Loucy (cell line): ENCODE data around the gene ANO2.

Experiments used
- H2AFZ ChIP-seq: fragments of 200-600 bp; sonication (generic); 2 replicates; pipeline ENCODE4 v1.6.0; 2016; ENCODE audit warnings: antibody characterized with exemption, mild to moderate bottlenecking, low read length, moderate library complexity
- H3F3A ChIP-seq: fragments of 200-600 bp; 2 replicates; pipeline ENCODE4 v1.6.0; 2016; ENCODE audit warnings: antibody characterized with exemption, low read depth, mild to moderate bottlenecking
- H3K27me3 ChIP-seq: fragments of 200-600 bp; sonication (generic); 2 replicates; pipeline ENCODE4 v1.6.1; 2014; ENCODE audit warnings: low read length, mild to moderate bottlenecking; ENCODE audit not compliant: insufficient read depth, poor library complexity, severe bottlenecking
- H3K36me3 ChIP-seq: fragments of 200-600 bp; sonication (generic); 2 replicates; pipeline ENCODE4 v1.6.1; 2016; ENCODE audit warnings: low read length; ENCODE audit not compliant: insufficient read depth
- H3K4me1 ChIP-seq: fragments of 200-600 bp; sonication (generic); 2 replicates; pipeline ENCODE4 v1.5.1; 2014; ENCODE audit warnings: low read length, mild to moderate bottlenecking; ENCODE audit not compliant: insufficient read depth, poor library complexity, severe bottlenecking
- H3K4me2 ChIP-seq: fragments of 200-600 bp; sonication (generic); 2 replicates; pipeline ENCODE4 v1.6.0; 2014; ENCODE audit warnings: antibody characterized with exemption, low read length, low read depth, mild to moderate bottlenecking; ENCODE audit not compliant: poor library complexity, severe bottlenecking
- H3K4me3 ChIP-seq: fragments of 200-600 bp; sonication (generic); 2 replicates; pipeline ENCODE4 v1.5.1; 2014; ENCODE audit warnings: low read length, mild to moderate bottlenecking, mixed read lengths; ENCODE audit not compliant: poor library complexity, severe bottlenecking
- H3K79me2 ChIP-seq: fragments of 200-600 bp; sonication (generic); 2 replicates; pipeline ENCODE4 v1.6.1; 2014; ENCODE audit warnings: low read length; ENCODE audit not compliant: insufficient read depth
- H3K9ac ChIP-seq: fragments of 200-600 bp; sonication (generic); 2 replicates; pipeline ENCODE4 v1.6.0; 2014; ENCODE audit warnings: mild to moderate bottlenecking, low read depth, low read length, moderate library complexity; ENCODE audit not compliant: poor library complexity, severe bottlenecking
- H3K9me2 ChIP-seq: fragments of 200-600 bp; sonication (generic); replicated peaks from 2 replicates; pipeline ENCODE4 v1.6.1; 2016; ENCODE audit warnings: low read depth, low read length, mixed read lengths
- H3K9me3 ChIP-seq: fragments of 200-600 bp; sonication (generic); 2 replicates; pipeline ENCODE4 v1.6.1; 2014; ENCODE audit warnings: mild to moderate bottlenecking, antibody characterized with exemption, low read length, low read depth; ENCODE audit not compliant: insufficient read depth
- H4K20me1 ChIP-seq: fragments of 200-600 bp; sonication (generic); 2 replicates; pipeline ENCODE4 v1.6.0; 2014; ENCODE audit warnings: antibody characterized with exemption, low read length, mild to moderate bottlenecking; ENCODE audit not compliant: insufficient read depth, poor library complexity, severe bottlenecking
- EZH2phosphoT487 ChIP-seq: fragments of 200-600 bp; IDR thresholded peaks from 2 replicates; pipeline ENCODE4 v1.6.1; 2018; ENCODE audit warnings: antibody characterized with exemption, mild to moderate bottlenecking, moderate library complexity, borderline replicate concordance
- TF ChIP-seq, protein P1 (sequence below): fragments of 200-600 bp; sonication (generic); conservative IDR thresholded peaks from 2 replicates; pipeline ENCODE4 v1.5.1; 2014; ENCODE audit warnings: mild to moderate bottlenecking, antibody characterized with exemption, low read length

The ANO2 gene

GRCh38 chr12:5710260-5710878 is 234.7 kb downstream of the ANO2 start:
- TF ChIP-seq EZH2phosphoT487 = no peak
- TF ChIP-seq, protein P1, sequence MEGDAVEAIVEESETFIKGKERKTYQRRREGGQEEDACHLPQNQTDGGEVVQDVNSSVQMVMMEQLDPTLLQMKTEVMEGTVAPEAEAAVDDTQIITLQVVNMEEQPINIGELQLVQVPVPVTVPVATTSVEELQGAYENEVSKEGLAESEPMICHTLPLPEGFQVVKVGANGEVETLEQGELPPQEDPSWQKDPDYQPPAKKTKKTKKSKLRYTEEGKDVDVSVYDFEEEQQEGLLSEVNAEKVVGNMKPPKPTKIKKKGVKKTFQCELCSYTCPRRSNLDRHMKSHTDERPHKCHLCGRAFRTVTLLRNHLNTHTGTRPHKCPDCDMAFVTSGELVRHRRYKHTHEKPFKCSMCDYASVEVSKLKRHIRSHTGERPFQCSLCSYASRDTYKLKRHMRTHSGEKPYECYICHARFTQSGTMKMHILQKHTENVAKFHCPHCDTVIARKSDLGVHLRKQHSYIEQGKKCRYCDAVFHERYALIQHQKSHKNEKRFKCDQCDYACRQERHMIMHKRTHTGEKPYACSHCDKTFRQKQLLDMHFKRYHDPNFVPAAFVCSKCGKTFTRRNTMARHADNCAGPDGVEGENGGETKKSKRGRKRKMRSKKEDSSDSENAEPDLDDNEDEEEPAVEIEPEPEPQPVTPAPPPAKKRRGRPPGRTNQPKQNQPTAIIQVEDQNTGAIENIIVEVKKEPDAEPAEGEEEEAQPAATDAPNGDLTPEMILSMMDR = no peak
- no peak overlapping the region for H3K4me2 ChIP-seq
- no peak overlapping the region; the same call in 1 of the 2 replicates for H2AFZ ChIP-seq
- no peaks in the 10 kb centered on the region for H3K9me2 ChIP-seq
- H4K20me1 ChIP-seq = no peaks in the 10 kb centered on the region
- no peaks in the 10 kb centered on the region for H3K9me3 ChIP-seq
- H3K4me1 ChIP-seq = no peaks in the 10 kb centered on the region
- no peaks in the 10 kb centered on the region for H3F3A ChIP-seq
- no peaks in the 10 kb centered on the region for H3K27me3 ChIP-seq
- no peak overlapping the region for H3K4me3 ChIP-seq
- no peak overlapping the region for H3K9ac ChIP-seq
- H3K36me3 ChIP-seq = no peaks in the 10 kb centered on the region
- no peaks in the 10 kb centered on the region for H3K79me2 ChIP-seq

DNA sequence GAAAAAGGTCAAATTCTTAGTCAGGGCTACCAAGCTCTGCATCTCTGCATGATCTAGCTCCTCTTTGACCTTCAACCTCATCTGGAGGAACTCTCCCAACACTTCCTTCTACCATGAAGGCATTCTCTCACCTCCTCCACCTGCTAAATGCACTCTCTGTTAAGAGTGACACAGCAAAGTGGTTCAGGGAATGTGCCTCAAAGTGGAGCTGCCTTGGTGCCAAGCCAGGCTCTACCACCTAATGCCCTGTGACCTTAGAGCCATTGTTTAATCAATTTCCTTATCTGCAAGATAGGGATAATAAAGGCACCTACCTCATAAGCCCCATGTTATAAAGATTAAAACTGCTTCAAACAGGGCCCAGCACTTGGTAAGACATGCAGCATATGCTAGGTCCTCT is 236.7 kb downstream of the ANO2 start:
- H3K4me3 ChIP-seq = no peak overlapping the region
- no peak overlapping the region for H3K4me2 ChIP-seq
- H3K4me1 ChIP-seq = no peaks in the 10 kb centered on the region
- H3K9me3 ChIP-seq = no peaks in the 10 kb centered on the region
- no peak for TF ChIP-seq EZH2phosphoT487
- TF ChIP-seq, protein P1 = no peak
- no peaks in the 10 kb centered on the region for H3K36me3 ChIP-seq
- no peaks in the 10 kb centered on the region for H3K9me2 ChIP-seq
- H2AFZ ChIP-seq = no peak overlapping the region
- no peaks in the 10 kb centered on the region for H3F3A ChIP-seq
- H3K27me3 ChIP-seq = no peaks in the 10 kb centered on the region
- H4K20me1 ChIP-seq = no peaks in the 10 kb centered on the region
- H3K9ac ChIP-seq = no peak overlapping the region
- no peaks in the 10 kb centered on the region for H3K79me2 ChIP-seq

GRCh38 chr12:5706247-5706646 is 238.8 kb downstream of the ANO2 start:
- H3K4me3 ChIP-seq = no peak overlapping the region
- no peaks in the 10 kb centered on the region for H3K4me1 ChIP-seq
- no peaks in the 10 kb centered on the region for H3K79me2 ChIP-seq
- H2AFZ ChIP-seq = no peak overlapping the region
- H3K9me2 ChIP-seq = no peaks in the 10 kb centered on the region
- no peaks in the 10 kb centered on the region for H3K27me3 ChIP-seq
- no peaks in the 10 kb centered on the region for H4K20me1 ChIP-seq
- no peaks in the 10 kb centered on the region for H3F3A ChIP-seq
- no peak for TF ChIP-seq EZH2phosphoT487
- no peak overlapping the region for H3K4me2 ChIP-seq
- H3K9ac ChIP-seq = no peak overlapping the region
- H3K9me3 ChIP-seq = no peaks in the 10 kb centered on the region
- H3K36me3 ChIP-seq = no peaks in the 10 kb centered on the region

DNA sequence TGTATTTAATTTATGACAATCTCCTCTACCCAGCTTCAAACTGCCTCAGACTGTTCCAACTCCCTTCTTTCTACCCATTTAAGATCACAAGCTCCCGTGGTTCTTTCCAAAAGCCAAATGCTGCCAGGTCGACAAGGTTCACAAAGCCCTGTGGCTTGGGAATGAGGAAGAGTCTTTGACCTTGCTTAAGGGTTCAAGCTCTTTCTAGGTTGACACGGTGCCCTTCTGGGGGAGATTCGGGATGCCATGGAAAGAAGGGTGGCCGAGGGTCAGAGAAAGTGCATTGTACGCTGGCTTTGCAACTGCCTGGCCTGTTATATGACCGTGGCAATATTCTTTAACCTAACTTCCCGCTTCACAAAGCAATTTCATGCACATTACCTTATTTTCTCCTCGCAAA is 239.3 kb downstream of the ANO2 start:
- H3K4me3 ChIP-seq = no peak overlapping the region
- H3K4me2 ChIP-seq = no peak overlapping the region
- no peaks in the 10 kb centered on the region for H3K9me3 ChIP-seq
- no peaks in the 10 kb centered on the region for H3K36me3 ChIP-seq
- no peak for TF ChIP-seq EZH2phosphoT487
- TF ChIP-seq, protein P1 = no peak
- no peaks in the 10 kb centered on the region for H3K4me1 ChIP-seq
- H3K79me2 ChIP-seq = no peaks in the 10 kb centered on the region
- H3K9ac ChIP-seq = no peak overlapping the region
- H3K27me3 ChIP-seq = no peaks in the 10 kb centered on the region
- H3F3A ChIP-seq = no peaks in the 10 kb centered on the region
- no peak overlapping the region for H2AFZ ChIP-seq
- no peaks in the 10 kb centered on the region for H3K9me2 ChIP-seq
- no peaks in the 10 kb centered on the region for H4K20me1 ChIP-seq
